HEK293T (cell line): ENCODE measurements around the gene PDS5A.

Experiments
- ARNT ChIP-seq: fragments of 450-650 bp; IDR thresholded peaks from 2 replicates; pipeline ENCODE4 v1.6.1; 2017; ENCODE audit warnings: mild to moderate bottlenecking
- BHLHE40 ChIP-seq: fragments of 450-650 bp; IDR thresholded peaks from 2 replicates; pipeline ENCODE4 v1.6.1; 2016; ENCODE audit warnings: mild to moderate bottlenecking, moderate library complexity, borderline replicate concordance
- CTBP1 ChIP-seq: fragments of 450-650 bp; IDR thresholded peaks from 2 replicates; pipeline ENCODE4 v1.6.1; 2016; ENCODE audit warnings: borderline replicate concordance
- ELF4 ChIP-seq: fragments of 450-650 bp; IDR thresholded peaks from 2 replicates; pipeline ENCODE4 v1.6.1; 2017; ENCODE audit warnings: antibody characterized with exemption
- FOXA1 ChIP-seq: fragments of 450-650 bp; IDR thresholded peaks from 2 replicates; pipeline ENCODE4 v1.6.1; 2016; ENCODE audit warnings: mild to moderate bottlenecking
- FOXK2 ChIP-seq: fragments of 450-650 bp; IDR thresholded peaks from 2 replicates; pipeline ENCODE4 v1.6.1; 2016; ENCODE audit warnings: mild to moderate bottlenecking
- FOXM1 ChIP-seq: fragments of 450-650 bp; IDR thresholded peaks from 2 replicates; pipeline ENCODE4 v1.6.1; 2017; ENCODE audit warnings: mild to moderate bottlenecking, borderline replicate concordance
- LEF1 ChIP-seq: fragments of 450-650 bp; IDR thresholded peaks from 2 replicates; pipeline ENCODE4 v1.6.1; 2017; ENCODE audit warnings: mild to moderate bottlenecking, borderline replicate concordance
- NFRKB ChIP-seq: fragments of 450-650 bp; IDR thresholded peaks from 2 replicates; pipeline ENCODE4 v1.6.1; 2016; ENCODE audit warnings: mild to moderate bottlenecking, moderate library complexity
- SP1 ChIP-seq: fragments of 450-650 bp; IDR thresholded peaks from 2 replicates; pipeline ENCODE4 v1.6.1; 2017
- SUZ12 ChIP-seq: fragments of 450-650 bp; IDR thresholded peaks from 2 replicates; pipeline ENCODE4 v1.6.1; 2016; ENCODE audit warnings: mild to moderate bottlenecking
- TARDBP ChIP-seq: fragments of 450-650 bp; IDR thresholded peaks from 2 replicates; pipeline ENCODE4 v1.6.1; 2016
- ZNF384 ChIP-seq: fragments of 450-650 bp; IDR thresholded peaks from 2 replicates; pipeline ENCODE4 v1.6.1; 2016

DNA sequence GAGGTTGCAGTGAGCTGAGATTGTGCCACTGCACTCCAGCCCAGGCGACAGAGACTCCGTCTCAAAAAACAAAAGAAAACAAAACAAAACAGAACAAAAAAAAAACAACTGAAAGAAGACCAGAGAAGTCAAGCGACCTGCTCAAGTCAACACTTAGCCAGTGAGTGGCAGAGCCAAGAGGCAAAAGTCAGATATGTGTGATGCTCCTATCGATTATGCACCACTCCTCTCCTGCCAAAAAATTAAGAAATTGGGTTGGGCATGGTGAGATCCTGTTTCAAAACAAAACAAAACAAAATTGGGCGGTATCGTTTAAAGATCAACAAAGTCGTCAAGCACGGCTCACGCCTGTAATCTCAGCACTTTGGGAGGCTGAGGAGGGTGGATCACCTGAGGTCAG is 137.7 kb downstream of the PDS5A start:
- TF ChIP-seq FOXA1: no peak
- no peak for TF ChIP-seq SP1
- no peak for TF ChIP-seq TARDBP
- no peak for TF ChIP-seq FOXM1
- TF ChIP-seq FOXK2: no peak
- no peak for TF ChIP-seq BHLHE40
- no peak for TF ChIP-seq CTBP1
- TF ChIP-seq ELF4: no peak
- TF ChIP-seq SUZ12: no peak
- no peak for TF ChIP-seq ZNF384
- TF ChIP-seq NFRKB: no peak
- TF ChIP-seq LEF1: no peak
- TF ChIP-seq ARNT: no peak
